Fibroblast of peridontal ligament (primary cell): Measurements from ENCODE around the gene MYBPC3.

Source experiments
- DNase-seq: peaks from one replicate; pipeline ENCODE4 v3.0.0-alpha.2; 2010; ENCODE audit errors: extremely low read depth

The MYBPC3 gene

DNA sequence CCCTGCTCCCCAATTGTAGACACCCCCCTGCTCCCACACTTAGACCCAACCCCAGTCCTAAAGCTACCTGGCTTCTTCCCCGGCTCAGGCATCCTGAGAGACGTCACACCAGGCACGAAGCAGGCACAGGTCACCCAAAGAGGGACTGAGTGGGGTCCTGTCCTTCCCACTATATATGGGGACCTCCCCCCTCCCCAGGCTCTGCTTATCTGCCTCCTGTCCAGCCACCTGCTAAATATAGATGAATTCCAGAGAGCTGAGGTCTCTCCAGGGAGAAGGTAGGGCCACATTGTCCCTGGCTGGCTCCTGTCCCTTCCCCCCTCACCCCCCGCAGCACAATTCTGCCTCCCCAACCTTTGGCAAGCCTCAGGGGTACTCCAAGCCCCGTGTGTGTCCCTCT, at the start of gene MYBPC3:
MYBPC3 (minus strand) TSS at position 147 of the 400 bp plus-strand sequence; CDS start at position 92, 55 bp downstream.
- no peak for DNase-seq

DNA sequence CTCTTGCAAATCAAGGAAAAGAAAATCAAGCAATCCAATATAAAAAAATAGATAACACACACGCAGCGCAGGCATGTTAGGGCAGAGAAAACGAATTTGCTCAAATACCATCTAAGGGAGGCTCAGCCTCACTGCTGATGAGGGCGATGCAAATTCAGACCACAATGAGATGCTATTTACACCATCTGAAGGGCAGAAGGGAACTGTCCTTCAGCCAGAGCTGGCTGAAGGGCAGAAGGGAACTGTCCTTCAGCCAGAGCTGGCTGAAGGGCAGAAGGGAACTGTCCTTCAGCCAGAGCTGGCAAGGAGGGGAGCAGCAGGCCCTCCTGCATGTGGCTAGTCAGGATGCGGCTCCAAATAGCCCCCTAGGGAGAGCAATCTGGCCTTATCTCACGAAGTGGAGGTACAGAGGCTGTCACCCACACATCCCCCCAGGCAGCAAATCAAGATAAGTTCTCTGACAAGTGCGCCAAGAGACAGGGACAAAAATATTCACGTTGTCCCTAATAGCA, 48.3 kb upstream of the MYBPC3 start:
- DNase-seq, result peak; percentile 31

DNA sequence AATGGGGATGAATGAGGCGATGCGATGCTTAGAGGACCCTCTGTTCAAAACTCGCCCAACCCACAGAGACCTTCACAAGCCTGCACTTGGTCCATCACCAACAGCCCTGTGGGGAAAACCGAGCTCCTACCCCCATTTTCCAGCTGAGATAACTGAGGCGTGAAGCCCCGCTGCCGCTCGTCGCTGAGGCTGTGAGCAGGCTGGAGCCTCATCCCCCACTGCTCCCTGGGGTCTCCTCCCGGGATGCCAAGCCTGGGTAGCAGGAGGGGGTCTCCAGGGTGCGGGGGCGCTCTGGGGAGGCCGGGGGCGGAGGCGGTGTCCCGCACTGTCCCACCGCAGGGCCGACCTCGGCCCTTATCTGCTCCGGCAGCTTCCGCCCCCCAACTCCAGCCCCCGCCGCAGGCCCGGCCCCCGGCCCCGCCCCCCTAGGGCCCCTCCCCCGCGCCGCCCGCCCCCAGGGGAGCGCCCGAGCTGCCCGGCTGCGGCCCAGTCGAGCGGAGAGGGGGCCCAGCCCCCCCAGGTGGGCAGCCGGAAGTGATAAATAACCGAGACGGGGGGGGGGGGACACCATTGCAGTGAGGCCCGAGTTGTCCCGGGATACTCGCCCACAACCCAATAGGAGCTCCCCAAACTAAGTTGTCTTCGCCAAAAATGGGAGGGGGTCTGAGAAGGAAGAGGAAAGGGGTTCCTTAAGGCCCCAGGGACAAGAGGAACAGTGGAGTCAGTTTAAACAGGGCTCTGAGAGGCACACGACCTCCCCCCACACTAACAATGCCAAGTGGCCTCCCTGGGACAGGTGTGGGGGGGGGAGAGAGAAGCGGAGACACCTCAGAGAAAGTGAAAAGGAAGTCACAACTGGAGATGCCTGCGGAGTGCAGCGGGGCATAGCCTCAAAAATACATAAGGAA, 47.6 kb upstream of the MYBPC3 start:
- DNase-seq, result no peak

DNA sequence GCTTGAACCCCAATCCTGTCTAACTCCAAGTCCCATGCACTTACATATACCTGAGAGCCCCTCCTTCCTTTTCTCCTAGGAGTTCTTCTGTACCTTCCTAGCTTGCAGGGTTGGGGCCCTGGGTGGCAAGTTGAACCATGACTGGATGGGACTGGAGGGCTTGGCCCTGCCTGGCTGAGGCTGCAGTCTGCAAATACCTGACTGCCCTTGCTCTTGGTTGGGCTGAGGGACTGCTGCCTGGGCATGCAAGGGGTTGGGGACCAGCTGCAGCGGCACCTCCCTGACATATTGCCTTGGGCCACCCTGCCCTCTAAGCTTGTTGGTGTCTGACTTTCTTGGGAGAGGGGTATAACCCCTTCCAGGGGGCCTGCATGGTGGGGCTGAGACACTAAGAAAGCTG, 46.0 kb upstream of the MYBPC3 start:
- no peak for DNase-seq

DNA sequence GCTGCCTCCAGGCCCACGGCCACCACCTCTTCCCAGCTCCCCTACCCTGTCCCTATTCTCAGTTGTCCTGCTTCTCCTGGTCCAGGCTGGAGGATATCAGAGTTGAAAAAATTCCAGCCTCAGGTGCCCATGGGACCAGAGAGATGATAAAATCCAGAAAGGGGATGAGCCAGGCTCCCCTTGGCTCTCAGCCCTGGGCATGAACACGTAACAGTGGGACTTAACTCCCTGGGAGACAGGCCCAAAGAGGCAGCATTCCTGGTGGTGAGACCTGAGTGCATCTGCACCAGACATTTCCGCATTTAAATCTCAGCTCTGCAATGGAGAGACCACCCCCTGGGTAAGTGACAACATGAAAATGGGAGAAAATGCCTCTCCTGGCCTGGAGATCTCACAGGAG, 45.5 kb upstream of the MYBPC3 start:
- DNase-seq, result no peak

DNA sequence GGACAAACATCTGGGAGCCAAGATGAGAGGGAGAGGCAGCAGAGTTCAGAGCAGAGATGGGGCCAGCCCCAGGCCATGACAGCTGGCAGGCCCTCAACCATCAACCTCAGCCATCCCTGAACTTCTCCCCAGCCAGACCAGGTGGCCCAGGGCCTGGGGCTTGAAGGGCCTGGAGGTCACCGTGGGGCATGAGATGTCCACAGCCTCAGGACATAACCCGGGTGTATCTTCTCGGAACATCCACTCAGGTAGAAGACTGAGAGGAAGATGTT, 43.5 kb upstream of the MYBPC3 start:
- no peak for DNase-seq

DNA sequence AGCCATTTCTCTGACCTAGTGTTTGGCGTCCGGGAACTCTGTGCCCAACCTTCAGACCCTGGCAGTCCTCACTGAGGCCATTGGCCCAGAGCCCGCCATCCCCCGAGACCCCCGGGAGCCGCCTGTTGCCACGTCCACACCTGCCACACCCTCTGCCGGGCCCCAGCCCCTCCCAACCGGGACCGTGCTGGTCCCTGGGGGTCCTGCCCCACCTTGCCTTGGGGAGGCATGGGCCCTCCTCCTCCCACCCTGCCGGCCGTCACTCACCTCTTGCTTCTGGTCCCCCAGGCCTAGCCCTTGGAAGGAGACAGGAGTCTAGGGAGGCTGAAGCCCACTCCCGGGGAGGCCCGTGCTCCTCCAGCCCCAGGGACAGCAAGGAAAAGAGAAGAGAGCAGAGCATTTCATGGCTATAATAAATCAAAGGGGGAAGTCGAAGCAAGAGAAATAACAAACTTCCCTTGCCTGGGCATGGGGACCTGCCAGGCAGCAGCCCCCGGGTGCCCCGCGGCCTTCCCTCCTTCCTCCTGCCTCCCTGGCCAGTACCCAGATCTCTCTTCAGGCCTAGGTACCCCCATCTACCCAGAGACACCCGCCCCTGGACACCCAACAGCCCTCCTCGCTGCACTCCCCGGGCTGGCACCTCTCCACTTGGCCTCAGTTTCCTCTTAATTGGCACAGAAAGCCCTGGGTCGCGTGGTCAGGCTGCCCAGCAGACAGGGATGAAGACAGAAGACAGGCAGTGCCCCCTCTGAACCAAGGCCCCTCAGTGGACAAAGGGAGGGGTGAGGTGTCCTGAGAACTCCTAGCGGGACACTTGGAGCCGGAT, 42.9 kb upstream of the MYBPC3 start:
- DNase-seq, result no peak

DNA sequence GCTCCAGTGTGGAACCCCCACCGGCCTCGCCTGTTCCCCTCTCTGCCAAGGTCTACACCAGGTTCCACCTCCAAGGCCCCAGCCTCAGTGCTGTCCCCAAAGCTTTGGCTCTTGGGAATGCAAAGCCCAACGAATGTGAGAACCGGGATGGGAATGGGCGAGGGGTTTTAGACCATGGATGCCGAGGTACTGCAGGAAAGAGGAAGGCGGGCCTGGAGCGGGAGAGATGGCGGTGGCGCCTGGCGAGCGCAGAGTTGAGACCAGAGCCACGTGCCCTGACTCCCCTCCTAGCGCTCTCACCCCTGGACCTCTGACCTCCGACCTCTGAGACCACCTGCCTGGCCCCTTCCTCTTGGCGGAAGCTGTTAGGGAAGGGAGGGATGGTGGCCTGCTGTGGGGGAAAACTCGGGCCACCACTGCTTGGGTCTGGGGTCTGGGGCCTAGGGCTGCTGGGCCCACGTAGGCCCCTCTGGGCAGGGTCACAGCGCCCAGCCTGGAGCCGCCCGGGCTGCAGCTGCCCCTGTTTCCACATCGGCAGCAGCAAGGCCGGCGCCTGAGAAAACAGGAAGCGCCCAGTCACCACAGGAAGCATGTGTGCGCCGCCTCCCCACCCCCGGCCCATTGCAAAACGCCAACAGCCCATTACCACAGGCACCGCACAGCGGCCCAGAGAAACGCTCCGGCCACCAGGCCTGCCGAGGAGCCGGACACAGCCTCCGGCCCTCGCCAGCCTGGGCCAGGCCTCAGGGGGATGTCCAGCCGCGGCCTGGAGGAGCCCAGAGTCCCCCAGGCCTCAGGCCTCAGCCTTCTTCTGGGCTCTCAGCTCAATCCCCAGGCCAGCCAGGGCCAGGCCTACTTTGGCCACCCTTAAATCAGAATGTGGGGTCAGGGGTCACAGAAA, 42.1 kb upstream of the MYBPC3 start:
- no peak for DNase-seq

DNA sequence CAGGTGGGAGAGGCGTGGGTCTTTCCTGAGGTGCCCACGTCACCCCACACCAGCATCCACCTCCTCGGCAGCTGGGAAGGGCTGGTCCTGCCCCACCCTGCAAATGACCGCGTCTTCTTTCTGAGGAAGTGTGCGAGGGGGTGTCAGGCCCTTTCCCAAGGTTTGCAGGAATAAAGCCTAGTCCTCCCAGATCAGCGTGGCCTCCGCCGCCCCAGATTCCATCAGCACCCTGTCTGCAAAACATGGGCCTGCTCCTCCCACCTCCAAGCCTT, 41.5 kb upstream of the MYBPC3 start:
- no peak for DNase-seq

DNA sequence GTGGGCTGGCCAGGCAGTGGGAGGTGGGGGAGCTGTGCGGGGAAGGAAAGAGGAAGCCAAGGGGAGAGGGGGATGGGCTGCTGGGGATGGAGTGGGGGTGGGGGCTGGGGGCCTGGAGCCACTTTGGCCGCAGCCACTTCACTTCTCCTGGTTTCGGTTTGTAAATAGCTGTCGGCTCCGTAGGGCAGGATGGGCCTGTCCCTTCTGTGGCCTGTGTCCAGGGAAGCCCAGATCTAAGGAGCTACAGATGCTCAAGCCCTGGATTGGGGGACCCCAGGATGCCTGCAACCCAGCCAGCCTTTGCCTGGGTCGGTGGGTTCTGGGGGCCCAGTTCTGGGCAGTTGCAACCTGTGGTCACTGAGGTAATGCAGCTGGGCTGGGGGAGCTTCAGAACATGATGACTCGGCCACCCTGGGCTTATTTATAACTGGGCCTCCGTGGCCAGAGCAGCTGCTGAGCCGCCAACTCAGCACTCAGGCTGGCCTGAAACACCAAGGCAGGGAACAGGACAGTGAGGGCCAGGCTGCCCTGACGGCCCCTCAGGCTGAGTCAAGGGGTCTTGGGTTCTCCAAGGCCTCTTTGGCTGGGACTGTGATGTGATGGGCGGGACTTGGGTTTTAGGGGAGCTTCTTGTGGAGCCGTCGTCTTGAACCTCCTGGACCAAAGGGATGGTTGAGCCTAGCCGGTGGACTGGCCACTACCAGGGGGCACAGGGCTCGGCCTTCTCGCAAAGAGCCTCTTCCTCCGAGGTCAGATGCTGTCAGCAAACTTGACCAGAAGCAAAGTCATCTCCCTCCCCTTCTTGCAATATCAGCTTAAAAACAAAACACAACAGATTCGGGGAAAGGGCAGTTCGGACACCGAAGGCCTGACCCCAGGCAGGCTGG, 40.9 kb upstream of the MYBPC3 start:
- peak; percentile 57 for DNase-seq

DNA sequence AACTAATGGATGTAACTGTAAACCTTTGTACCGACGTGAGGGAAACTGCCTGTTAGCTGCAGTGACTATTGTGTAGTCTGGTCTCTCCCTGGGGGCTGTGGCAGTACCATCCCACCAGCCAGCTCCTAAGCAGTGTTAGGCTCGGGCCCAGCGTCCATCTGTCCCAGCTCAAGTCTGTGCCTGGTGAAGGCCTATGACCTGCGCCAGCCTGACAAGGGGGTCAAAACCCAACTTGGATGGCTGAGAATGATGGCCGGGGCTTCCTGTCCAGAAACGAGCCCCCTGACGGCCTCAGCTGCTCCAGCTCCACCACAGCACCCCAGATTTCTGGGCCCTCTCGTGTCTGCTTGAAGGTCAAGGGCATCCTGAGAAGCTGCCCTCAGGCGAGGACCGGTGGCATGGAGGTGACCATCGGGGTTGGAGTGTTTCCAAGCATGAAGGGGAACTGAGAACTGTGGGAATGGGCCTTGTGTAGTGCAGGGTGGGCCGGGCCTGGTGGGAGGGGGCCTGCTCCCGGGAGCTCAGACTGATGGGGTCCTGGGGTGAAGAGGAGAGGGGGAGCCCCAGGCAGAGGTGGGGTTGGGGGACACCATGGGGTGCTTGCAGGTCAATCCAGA, 40.2 kb upstream of the MYBPC3 start:
- no peak for DNase-seq

DNA sequence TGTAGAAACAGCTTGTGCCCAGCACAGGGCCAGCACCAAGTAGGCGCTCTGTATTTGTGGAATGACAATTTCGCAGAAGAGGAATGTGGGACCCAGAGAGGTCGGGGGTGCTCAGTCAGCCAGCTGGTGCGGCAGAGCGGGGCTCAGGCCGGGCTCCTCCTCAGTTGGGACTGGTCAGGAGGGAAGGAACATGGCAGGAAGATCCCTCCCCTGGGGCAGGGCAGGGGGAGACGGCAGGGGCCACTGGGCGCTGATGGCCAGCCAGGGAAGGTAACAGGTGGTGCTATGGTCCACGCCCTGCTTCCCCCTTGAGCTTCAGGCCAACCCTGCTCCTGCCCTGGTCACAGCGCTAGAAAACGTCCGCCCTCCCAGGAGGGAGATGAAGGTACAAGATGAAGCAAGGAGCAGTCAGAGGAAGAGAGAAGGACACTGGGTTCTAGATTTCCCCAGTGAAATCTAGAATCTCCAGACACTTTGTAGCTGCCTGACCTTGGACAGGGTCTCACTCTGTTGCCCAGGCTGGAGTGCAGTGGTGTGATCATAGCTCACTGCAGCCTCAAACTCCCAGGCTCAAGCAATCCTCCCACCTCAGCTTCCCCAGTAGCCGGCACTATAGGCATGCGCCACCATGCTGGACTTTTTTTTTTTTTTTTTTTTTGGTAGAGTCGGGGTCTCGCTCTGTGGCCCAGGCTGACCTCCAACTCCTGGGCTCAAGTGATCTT, 39.4 kb upstream of the MYBPC3 start:
- DNase-seq, result no peak

DNA sequence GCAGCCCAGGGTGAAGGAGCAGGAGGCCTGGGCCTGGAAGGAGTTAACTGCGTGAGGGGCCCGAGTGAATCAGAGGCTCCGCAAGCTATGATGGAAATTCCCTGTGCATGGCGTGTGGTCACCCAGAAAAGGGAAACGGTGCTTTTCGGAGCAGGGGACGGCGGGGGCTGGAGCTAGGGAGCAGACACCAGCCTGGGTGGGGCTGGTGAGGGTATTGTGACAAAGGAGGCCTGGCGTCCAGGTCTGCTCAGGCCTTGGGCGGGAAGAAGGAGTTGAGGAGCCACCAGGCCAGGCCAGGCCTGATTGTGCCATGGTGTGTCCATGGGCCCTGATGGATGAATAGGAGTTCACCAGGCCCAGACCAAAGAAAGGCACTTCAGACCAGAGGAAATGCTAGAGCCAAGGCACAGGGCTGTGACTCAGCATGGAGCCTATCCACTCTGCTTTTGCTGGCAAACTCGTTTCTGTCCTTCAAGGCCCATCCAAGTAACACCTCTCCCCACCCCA, 38.6 kb upstream of the MYBPC3 start:
- DNase-seq, result no peak

DNA sequence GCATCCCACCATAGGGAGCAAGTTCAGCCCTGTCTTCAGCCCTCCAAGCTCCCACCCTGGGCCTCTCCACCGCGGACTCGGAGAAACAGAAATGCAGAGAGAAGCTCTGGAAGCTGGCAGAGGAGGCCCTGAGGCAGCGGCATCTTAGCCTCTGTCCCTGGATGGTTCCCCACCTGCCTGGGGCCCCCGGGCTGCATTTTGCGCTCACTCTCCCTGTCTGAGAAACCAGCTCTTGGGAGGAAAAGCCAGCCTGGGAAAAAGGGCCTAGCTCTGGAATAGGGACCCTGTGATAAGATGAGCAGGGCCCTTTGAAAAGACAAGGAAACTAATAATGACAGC, 37.9 kb upstream of the MYBPC3 start:
- DNase-seq, result no peak

DNA sequence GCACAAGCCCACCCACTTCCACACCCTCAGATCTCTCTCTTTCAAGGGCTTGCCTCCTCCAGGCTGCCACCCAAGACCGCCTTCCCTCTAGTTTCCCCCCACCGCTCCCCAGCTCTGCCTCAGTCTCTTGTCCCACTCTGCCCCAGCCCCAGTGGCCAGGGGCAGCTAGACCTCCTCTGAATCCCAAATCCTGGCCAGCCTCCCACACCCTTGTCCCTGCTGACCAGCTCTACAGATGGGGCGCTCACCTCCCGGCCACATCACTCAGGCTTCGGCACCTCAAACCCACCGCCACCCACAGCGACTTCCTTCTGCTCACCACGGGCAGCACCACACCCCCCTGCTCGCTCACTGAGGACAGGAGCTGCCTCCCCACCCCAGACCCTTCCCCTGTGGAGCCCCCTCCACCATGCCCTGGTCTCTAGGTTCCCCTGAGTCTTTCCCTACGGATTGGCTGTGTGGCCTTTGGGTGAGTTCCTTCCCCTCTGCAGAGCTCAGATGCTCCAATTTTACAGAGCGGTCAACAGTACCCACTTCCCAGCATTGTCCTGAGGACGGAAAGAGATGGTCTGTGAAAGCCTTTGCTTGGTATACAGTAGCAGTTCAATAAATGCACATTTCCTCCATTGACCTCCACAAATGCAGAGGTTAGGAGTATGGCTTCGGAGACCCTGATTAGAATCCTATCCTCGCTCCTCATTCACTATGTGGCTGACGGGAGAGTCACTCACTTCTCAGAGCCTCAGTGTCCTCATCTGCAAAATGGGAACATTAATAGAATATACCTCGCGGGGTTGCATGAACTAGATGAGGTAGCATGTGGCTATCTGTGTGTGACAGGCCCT, 37.3 kb upstream of the MYBPC3 start:
- no peak for DNase-seq

DNA sequence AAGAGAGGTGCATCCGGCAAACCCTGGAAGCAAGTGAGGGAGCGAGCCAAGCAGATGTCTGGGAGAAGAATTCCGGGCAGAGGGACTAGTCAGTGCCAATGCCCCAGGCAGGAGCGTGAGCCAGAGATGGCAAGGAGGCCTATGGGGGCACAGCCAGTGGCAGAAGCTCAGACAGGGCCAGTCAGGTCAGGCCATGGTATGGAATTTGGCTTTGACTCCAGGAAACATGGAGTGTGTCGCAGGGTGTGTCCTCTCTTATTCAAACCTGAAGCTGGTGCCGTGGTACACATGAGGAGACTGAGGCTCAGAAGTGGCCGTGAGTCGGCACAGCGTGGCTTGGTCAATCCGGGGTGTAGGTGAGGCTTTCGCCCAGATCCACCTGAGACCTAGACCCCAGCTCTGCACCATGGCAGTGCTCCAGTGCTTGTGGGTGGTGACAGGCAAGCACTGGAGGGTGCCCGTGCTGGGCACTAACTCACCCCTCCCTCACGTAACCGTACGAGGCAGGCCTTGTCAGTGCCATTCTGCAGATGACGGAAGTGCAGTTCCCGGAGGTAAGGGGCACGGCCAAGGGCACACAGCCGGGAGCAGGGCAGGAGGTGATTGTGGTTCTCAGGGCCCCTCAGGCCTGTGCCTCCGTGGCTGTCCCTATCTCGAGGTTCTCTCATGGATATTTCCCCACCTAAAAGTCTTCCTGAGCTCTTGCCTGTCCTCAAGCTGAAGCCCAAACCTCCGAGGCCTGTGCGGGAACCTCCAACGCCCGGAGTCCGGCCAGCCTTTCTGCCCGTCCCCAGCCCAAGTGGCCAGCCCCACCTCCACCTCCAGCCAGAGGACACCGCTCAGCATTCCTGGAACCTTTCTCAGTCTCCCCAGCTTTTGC, 36.4 kb upstream of the MYBPC3 start:
- no peak for DNase-seq

DNA sequence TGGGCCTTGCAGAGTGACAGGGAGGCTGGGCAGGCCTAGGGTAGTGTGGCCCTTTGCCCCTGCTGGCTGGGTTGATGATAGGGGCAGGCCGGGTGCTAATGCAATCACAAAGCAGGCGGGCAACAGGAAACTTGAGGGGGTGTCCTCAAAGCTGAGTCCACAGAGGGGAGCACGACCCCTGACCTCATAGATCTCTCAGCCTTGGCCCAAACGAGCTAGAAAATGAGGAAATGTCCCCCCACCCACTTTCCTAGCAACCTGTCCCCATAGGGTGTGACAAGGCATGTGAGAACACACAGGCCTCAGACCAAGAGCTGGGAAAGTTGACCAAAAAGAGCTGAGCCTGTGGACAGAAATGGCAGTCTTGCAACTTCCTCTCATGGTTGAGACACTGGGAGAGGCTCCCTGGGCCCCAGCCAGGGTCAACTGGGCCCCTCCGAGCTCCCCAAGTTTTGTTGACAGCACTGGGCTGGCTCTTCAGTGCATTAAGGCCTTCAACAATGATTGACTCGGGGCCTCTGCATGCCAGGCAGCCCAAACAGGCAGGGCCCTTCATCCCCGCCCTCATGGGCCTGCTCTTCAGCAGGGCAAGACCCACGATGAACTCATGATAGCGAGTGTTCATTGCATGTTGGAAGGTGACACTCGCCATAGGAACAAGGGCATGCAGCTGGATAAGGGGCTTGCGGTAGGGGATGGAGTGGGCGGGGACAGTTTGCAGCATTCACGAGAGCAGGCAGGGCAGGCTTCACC, 35.6 kb upstream of the MYBPC3 start:
- DNase-seq, result no peak
